Lower leg skin (tissue), 4 donors: ENCODE measurements around the gene IL1RAPL1. TPM values are rescaled to one million over a fixed set of nuclear protein-coding genes. Genes with fewer than 3 reads are reported as not detected.

Experiments
- DNase-seq, 2 donors: peaks; one replicate each; pipeline ENCODE4 v3.0.0-alpha.2; 2019; ENCODE audit warnings: low spot score in 2 of 2
- H3K4me3 ChIP-seq: fragments of 200-600 bp; sonication (generic); 2 replicates; pipeline ENCODE4 v1.5.1; 2017; ENCODE audit warnings: mild to moderate bottlenecking, low read depth; ENCODE audit not compliant: poor library complexity, severe bottlenecking
- CTCF ChIP-seq, 3 donors: fragments of 450-650 bp; IDR thresholded peaks; one replicate each; pipeline ENCODE4 v1.5.1; 2016; ENCODE audit warnings: antibody characterized with exemption in 3 of 3, mild to moderate bottlenecking in 3 of 3, moderate library complexity in 2 of 3
- POLR2A ChIP-seq, 2 donors: fragments of 450-650 bp; IDR thresholded peaks; one replicate each; pipeline ENCODE4 v1.6.1; 2016 to 2017; ENCODE audit warnings: antibody characterized with exemption in 2 of 2, mild to moderate bottlenecking in 1 of 2, moderate library complexity in 1 of 2
- WGBS, 2 donors: methylation state at CpG; one replicate each; pipeline ENCODE4 v1.1.5; 2018; 5-methylcytosine and 5-hydroxymethylcytosine counted together
- intact Hi-C: fragments of 100-400 bp; cut with DNase I; formaldehyde crosslinking; loops from one replicate; pipeline ENCODE4 v1.15.0; 2023; ENCODE audit warnings: low total_unique reads
- total RNA-seq, 4 donors: library from RNA; depleted of rRNA; stranded (reverse); fragments of >200 nt; gene quantifications; one replicate each; pipeline ENCODE4 v1.1.0, GENCODE V29; 2016

Gene IL1RAPL1
- total RNA-seq, 4 donors from 2014 or later = 0.07 to 1.8 (median 0.10) TPM; not detected in 1

GRCh38 chrX:29237972-29238371, 650.7 kb downstream of the IL1RAPL1 start:
- TF ChIP-seq POLR2A (IDR thresholded peaks at IDR 0.05) = no peak
- TF ChIP-seq CTCF (IDR thresholded peaks at IDR 0.05) = no peak
- intact Hi-C loops = no loop called here

GRCh38 chrX:29241809-29242208, 654.6 kb downstream of the IL1RAPL1 start:
- TF ChIP-seq POLR2A (IDR thresholded peaks at IDR 0.05) = no peak
- H3K4me3 ChIP-seq = no peak overlapping the region
- no peak for DNase-seq
- intact Hi-C loops = no loop called here
- whole genome bisulfite sequencing, 2 donors = 54 to 64% methylated on average over 2 of the region's 2 CpGs

More at GRCh38 chrX:29237972-29238371, 650.7 kb downstream of the IL1RAPL1 start:
- WGBS, 2 donors = 66 to 82% methylated on average over 6 of the region's 6 CpGs
- no peak for DNase-seq
- no peak overlapping the region for H3K4me3 ChIP-seq

GRCh38 chrX:29242856-29243255, 655.6 kb downstream of the IL1RAPL1 start:
- no peak overlapping the region for H3K4me3 ChIP-seq
- WGBS, 2 donors = 71 to 86% methylated on average over 4 of the region's 4 CpGs
- intact Hi-C loops = no loop called here
- no peak for DNase-seq
- TF ChIP-seq CTCF (IDR thresholded peaks at IDR 0.05) (no peak), POLR2A (IDR thresholded peaks at IDR 0.05) (no peak)

GRCh38 chrX:29243942-29244341, 656.7 kb downstream of the IL1RAPL1 start:
- no peak overlapping the region for H3K4me3 ChIP-seq
- no peak for DNase-seq
- intact Hi-C loops = no loop called here
- WGBS, 2 donors = 89 to 97% methylated on average over 2 of the region's 2 CpGs
- no peak for TF ChIP-seq POLR2A (IDR thresholded peaks at IDR 0.05)
- TF ChIP-seq CTCF (IDR thresholded peaks at IDR 0.05) = no peak

GRCh38 chrX:29254515-29254914, 667.3 kb downstream of the IL1RAPL1 start:
- DNase-seq = no peak
- WGBS, 2 donors = 49 to 53% methylated on average over 1 of the region's 1 CpG
- intact Hi-C loops = no loop called here
- no peak for TF ChIP-seq CTCF (IDR thresholded peaks at IDR 0.05)
- no peak for TF ChIP-seq POLR2A (IDR thresholded peaks at IDR 0.05)
- no peak overlapping the region for H3K4me3 ChIP-seq

GRCh38 chrX:29257521-29257920, 670.3 kb downstream of the IL1RAPL1 start:
- TF ChIP-seq POLR2A (IDR thresholded peaks at IDR 0.05) (no peak), CTCF (IDR thresholded peaks at IDR 0.05) (no peak)
- DNase-seq = no peak
- no peak overlapping the region for H3K4me3 ChIP-seq
- intact Hi-C loops = no loop called here
- 28 to 31% methylated on average over 3 of the region's 3 CpGs for WGBS, 2 donors
